HepG2 (cell line): Measurements from ENCODE around the gene PTH1R.

Source experiments
- ATF2 ChIP-seq: sonication (generic); formaldehyde crosslinking; IDR thresholded peaks from 2 replicates; pipeline ENCODE4 v1.4.0; 2020; ENCODE audit warnings: missing genetic modification reagents
- CTCF ChIP-seq: sonication (generic); formaldehyde crosslinking; IDR thresholded peaks from 2 replicates; pipeline ENCODE4 v1.5.0; 2020; ENCODE audit warnings: mild to moderate bottlenecking, missing genetic modification reagents, moderate library complexity
- DR1 ChIP-seq: sonication (generic); formaldehyde crosslinking; IDR thresholded peaks from 2 replicates; pipeline ENCODE4 v1.8.0; 2021; ENCODE audit warnings: mild to moderate bottlenecking, missing genetic modification reagents, inconsistent platforms
- POLR2A ChIP-seq, 2 experiments: IDR thresholded peaks; 2 replicates each; pipeline ENCODE4 v1.6.1; 2011; ENCODE audit warnings: low read depth in 2 of 2, low read length in 2 of 2, mild to moderate bottlenecking in 1 of 2, moderate library complexity in 1 of 2; ENCODE audit not compliant: insufficient read depth in 1 of 2
- RFXAP ChIP-seq: sonication (generic); formaldehyde crosslinking; IDR thresholded peaks from 2 replicates; pipeline ENCODE4 v1.4.0; 2020; ENCODE audit warnings: missing genetic modification reagents, borderline replicate concordance
- STAT6 ChIP-seq: sonication (generic); formaldehyde crosslinking; IDR thresholded peaks from 2 replicates; pipeline ENCODE4 v1.4.0; 2020; ENCODE audit warnings: missing genetic modification reagents, mild to moderate bottlenecking, borderline replicate concordance
- YY1 ChIP-seq: IDR thresholded peaks from 2 replicates; pipeline ENCODE4 v1.6.1; 2011; ENCODE audit warnings: low read length, low read depth, moderate library complexity, mild to moderate bottlenecking; ENCODE audit not compliant: insufficient read depth, insufficient replicate concordance
- ZBTB1 ChIP-seq: sonication (generic); formaldehyde crosslinking; IDR thresholded peaks from 2 replicates; pipeline ENCODE4 v1.4.0; 2020; ENCODE audit warnings: missing genetic modification reagents, borderline replicate concordance
- ZBTB43 ChIP-seq: sonication (generic); formaldehyde crosslinking; conservative IDR thresholded peaks from 2 replicates; pipeline ENCODE4 v1.4.0; 2020; ENCODE audit warnings: missing genetic modification reagents

GRCh38 chr3:46845860-46846623 is 31.5 kb upstream of the PTH1R start:
- TF ChIP-seq ATF2 (CRISPR knock-in tag): no peak
- no peak for TF ChIP-seq YY1
- TF ChIP-seq RFXAP (CRISPR knock-in tag): no peak
- TF ChIP-seq POLR2A (IDR thresholded peaks at IDR 0.05; ENCODE audit: insufficient read depth in 1 of 2, low read depth in 2 of 2, low read length in 2 of 2): no peak
- no peak for TF ChIP-seq STAT6 (CRISPR knock-in tag)
- no peak for TF ChIP-seq ZBTB1 (CRISPR knock-in tag)
- no peak for TF ChIP-seq DR1 (CRISPR knock-in tag)
- TF ChIP-seq ZBTB43: no peak
- peak; percentile 17; the same call in 1 of the 2 replicates for TF ChIP-seq CTCF (CRISPR knock-in tag)
